Fibroblast of pulmonary artery (primary cell): ENCODE results near the gene FASN.

Source experiments
- DNase-seq: peaks from one replicate; pipeline ENCODE4 v3.0.0-alpha.2; 2010; ENCODE audit warnings: low read depth
- H3K4me3 ChIP-seq: replicated peaks from 2 replicates; pipeline ENCODE4 v1.5.1; 2011; ENCODE audit warnings: low read depth, mild to moderate bottlenecking, control low read depth, low read length, moderate library complexity
- TF ChIP-seq, protein P1 (sequence below): IDR thresholded peaks from 2 replicates; pipeline ENCODE4 v1.5.1; 2011; ENCODE audit warnings: mild to moderate bottlenecking, control low read depth, low read length, inconsistent platforms; ENCODE audit errors: missing control alignments

The FASN gene

DNA sequence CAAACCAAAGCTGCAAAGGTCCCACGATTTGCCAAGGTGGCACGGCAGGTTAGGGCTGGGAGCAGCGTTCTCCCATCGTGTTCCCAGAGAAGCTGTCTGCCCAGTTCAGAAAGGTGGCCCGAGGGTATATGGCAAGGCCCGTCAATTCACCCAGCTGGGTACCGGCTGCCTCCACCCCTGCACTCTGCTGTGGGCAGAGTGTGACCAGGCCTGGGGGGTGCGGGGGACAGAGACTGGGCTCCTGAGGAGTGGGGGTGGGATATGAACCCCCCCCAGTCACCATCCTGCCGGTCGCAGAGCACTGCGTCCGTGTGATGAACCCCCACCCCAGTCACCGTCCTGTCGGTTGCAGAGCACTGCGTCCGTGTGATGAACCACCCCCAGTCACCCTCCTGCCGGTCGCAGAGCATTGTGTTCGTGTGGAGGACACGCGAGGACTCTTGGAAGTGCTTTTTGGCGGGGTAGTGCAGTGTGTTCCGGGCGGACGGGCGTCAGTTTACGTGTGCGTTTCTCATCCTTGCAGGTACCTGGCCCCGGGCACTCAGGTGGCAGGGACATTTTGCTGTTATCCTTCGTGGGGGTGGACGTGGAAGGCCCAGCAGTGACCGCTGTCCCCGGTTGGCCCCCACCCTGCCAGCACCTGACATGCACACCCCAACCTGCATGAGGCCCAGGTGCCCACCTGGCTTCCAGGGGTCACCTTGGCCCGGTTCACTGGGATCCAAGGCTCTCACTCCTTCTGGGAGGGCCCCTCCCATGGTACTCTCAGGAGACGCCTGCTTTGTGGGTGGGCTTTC lies 2.7 kb upstream of the FASN start:
- no peak overlapping the region for H3K4me3 ChIP-seq
- TF ChIP-seq, protein P1, sequence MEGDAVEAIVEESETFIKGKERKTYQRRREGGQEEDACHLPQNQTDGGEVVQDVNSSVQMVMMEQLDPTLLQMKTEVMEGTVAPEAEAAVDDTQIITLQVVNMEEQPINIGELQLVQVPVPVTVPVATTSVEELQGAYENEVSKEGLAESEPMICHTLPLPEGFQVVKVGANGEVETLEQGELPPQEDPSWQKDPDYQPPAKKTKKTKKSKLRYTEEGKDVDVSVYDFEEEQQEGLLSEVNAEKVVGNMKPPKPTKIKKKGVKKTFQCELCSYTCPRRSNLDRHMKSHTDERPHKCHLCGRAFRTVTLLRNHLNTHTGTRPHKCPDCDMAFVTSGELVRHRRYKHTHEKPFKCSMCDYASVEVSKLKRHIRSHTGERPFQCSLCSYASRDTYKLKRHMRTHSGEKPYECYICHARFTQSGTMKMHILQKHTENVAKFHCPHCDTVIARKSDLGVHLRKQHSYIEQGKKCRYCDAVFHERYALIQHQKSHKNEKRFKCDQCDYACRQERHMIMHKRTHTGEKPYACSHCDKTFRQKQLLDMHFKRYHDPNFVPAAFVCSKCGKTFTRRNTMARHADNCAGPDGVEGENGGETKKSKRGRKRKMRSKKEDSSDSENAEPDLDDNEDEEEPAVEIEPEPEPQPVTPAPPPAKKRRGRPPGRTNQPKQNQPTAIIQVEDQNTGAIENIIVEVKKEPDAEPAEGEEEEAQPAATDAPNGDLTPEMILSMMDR: no peak
- no peak for DNase-seq

DNA sequence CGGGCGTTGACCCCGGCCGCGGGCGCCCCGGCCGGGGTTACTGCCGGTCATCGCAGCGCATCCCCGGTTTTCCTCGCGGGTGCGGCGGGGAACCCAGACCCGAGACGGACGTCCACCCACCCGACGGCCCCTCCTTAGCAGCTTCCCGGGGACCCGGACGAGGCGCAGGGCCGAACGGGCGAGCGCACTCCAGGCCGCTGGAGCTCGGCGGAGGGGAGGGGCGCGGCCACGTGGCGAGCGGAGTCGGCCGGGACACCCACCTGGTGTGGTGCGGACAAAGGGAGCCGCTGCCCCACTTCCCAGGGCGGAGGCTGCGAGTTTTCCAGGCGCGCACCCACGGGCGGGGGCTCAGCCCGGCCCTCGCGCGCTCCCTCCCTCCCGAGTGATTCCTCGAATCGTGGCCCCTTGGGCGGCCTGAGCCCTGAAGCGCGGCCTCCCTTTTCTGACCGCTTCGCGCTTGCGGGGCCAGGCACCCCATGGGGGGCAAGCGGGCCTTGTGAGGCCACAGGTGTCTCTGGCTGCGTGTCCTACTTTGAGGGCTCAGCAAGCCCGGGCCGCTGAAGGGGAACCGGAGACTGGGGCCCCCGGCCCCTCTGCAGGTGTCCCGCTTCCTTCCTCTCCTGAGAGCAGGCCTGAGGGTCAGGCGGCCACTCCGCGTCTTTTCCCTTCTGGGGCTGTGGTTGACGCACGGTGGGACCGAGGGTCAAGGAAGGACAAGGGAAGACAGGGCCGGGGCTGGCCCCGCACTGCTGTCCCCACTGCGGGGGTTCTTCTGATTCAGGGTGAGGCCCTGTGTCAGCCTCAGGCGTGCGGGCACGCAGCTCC lies 1.1 kb upstream of the FASN start:
- H3K4me3 ChIP-seq: peak overlapping the region; percentile 52
- TF ChIP-seq, protein P1: no peak
- DNase-seq: no peak

DNA sequence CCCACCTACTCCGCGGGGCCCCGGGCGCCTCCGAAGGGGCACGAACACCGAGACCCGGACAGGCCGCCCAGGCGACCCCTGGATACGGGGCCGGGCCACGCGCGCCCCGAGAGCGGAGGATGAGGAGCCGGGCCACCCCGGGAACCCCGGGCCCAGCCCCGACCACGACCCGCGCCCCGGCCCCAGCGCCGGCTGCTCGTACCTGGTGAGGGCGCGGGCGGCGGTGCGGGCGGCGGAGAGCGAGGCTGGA lies 192 bp downstream of the FASN start:
- H3K4me3 ChIP-seq: peak overlapping the region; percentile 72
- TF ChIP-seq, protein P1: no peak
- no peak for DNase-seq

DNA sequence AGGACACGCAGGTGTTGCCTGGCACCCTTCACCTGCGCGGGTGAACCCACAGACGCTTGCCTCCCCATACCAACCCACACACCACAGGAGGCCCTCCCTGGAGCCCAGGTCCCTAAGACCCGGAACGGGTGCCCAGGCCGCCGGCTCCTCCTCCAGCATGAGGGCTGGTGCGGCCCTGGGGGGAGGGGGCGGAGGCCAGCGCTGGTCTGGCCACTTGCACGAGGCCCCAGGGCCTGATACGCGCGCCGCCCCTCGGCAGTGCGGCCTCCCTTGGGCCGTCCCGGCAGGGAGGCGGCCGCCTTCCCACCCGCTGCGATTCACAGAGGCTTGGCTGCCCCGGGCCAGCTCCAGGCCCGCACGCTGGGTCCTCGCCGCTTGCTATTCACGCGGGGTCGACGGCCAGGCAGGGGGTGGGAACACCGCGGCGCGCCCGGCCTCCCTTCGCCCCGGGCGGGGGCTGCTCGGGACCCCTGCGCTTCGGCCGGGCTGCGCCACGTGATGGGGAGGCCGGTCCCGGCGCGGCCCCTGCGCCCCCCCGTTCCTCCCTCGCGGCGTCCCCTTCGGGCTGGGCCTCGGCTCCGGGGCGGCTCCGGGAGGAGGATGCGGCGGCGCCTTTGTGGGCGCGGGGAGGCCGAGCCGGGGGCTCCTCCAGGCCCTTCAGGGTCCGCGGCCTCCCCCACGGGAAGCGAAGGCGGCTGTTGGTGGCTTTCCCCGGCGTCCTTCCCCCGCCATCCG lies 685 bp downstream of the FASN start:
- DNase-seq: peak; percentile 65
- TF ChIP-seq, protein P1: no peak
- H3K4me3 ChIP-seq: peak overlapping the region; percentile 72

DNA sequence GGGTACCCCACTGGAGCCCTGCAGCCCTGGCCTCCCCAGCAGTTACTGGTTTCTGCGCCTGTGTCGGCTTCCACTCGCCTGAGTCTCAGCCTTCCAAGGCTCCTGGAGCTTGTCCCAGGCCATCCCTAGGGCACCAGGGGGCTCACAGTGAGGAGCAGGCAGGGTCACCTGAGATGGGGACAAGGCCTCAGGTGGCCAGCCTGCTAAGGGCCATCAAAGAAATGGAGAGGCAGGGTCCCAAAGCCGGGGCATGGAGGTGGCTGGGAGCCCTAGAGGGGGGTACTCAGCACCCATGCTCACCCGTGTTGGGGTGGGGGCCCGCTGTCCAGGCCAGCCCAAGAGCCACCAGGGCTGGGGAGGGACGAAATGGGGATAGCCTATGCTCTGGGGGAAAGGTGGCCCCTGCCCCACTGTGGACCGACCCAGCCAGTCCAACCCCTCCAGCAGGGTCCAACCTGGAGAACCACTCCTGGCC lies 1.3 kb downstream of the FASN start:
- H3K4me3 ChIP-seq: peak overlapping the region; percentile 72
- TF ChIP-seq, protein P1: no peak
- no peak for DNase-seq

DNA sequence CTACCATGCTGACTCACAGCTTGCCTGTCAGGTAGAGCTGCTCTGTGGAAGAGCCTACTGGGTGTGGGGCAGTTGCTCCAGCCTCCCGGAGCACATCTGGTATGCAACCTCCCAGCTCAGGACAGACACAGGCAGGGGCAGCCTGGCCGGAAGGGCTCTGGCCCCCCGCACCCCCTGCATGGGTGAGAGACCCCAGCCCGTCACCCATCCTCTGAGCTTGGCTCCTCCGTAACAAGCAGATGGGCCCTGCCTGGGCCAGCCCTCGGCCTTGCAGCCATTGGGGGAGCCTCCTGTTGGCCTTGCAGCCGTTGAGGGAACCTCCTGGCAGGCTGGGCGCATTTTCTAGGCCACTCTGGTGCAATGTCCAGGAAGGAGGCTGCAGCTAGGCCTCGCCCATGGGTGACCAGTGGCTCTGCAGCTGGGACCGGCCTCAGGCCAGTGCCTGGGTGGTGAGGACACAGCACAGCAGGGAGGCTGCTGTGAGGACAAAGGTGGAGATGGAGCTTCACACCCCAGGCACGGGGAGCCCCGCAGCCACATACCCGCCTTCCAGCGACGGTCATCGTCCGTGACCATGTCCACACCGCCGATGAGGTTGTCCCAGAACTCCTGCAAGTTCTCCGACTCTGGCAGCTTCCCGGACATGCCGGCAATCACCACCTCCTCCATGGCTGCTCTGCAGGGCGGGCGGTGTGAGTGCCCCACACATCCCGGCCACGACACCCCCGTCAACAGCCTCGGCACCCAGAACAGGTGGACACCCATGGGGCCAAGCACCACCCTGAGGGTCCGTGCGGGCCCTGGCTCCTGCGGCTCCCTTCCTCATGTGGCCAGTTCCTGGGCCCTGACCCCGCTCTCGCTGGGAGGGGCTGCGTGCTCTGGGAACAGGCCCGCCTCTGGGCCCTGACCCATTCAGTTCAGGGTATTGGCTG lies 2.0 kb downstream of the FASN start:
- TF ChIP-seq, protein P1: no peak
- DNase-seq: no peak
- H3K4me3 ChIP-seq: peak overlapping the region; percentile 72
